Stimulated activated CD4-positive, alpha-beta T cell treated with anti-CD3 and anti-CD28 coated beads, Interleukin-1b, Interleukin-23, amount 100 ng/mL, for 1 hour (primary cell): Measurements from ENCODE around the gene CKMT1A.

Experiments
- DNase-seq, 2 donors: peaks; one replicate each; pipeline ENCODE4 v3.0.0-alpha.2; 2020; ENCODE audit warnings: low read depth in 2 of 2

The CKMT1A gene

GRCh38 chr15:43748376-43748775 is 54.7 kb downstream of the CKMT1A start:
- no peak for DNase-seq
